ENCODE data around the gene MYO15B. TPM values are rescaled to one million over a fixed set of nuclear protein-coding genes. Genes with fewer than 3 reads are reported as not detected.

The MYO15B gene
- 4.6 and 14.4 TPM in 2 replicates for total RNA-seq
- 0.17 and 0.49 TPM in 2 replicates for polyA plus RNA-seq
- polyA plus RNA-seq (2012), result 0.37 and 0.43 TPM in 2 replicates
- 1.9 TPM in 1 of 2 replicates, not detected in the other for polyA minus RNA-seq (ENCODE audit: low replicate concordance)

- Histone ChIP-seq H3K4me2 (ENCODE audit: extremely low read depth, insufficient read depth, low read length) (no peak within 1 kb of the TSS), H3K27ac (ENCODE audit: insufficient read depth, low read length) (no peak within 1 kb of the TSS), H3K4me3 (replicated peaks in 1 of 4; ENCODE audit: control extremely low read depth in 1 of 4, insufficient read depth in 1 of 4, low read depth in 3 of 4, low read length in 4 of 4) (no peak within 1 kb of the TSS), H3K9ac (ENCODE audit: insufficient read depth, low read length) (no peak within 1 kb of the TSS), H3K36me3 (ENCODE audit: control insufficient read depth, insufficient read depth, low read length) (no peaks in the 10 kb centered on the region), H4K20me1 (ENCODE audit: control insufficient read depth, extremely low read depth, insufficient read depth, low read length) (no peaks in the 10 kb centered on the region), H3K79me2 (ENCODE audit: control insufficient read depth, insufficient read depth, low read length) (no peaks in the 10 kb centered on the region), H2AFZ (ENCODE audit: low read length) (no peak within 1 kb of the TSS), H3K4me1 (ENCODE audit: control insufficient read depth, extremely low read depth, insufficient read depth, low read length) (no peaks in the 10 kb centered on the region), H3K27me3 (ENCODE audit: control insufficient read depth, insufficient read depth, low read length) (peaks cover 27% of the 10 kb centered on the region), H3K9me3 (ENCODE audit: control insufficient read depth, insufficient read depth, low read depth, low read length) (no peaks in the 10 kb centered on the region)
- DNase-seq (ENCODE audit: low read depth in 2 of 2), result no peak
- TF ChIP-seq CTCF (conservative IDR thresholded peaks at IDR 0.05 in 1 of 2, IDR thresholded peaks at IDR 0.05 in 1 of 2; ENCODE audit: low read depth in 1 of 2, low read length in 2 of 2) (peak in 1 of 2 donors; percentile 26), EZH2 (IDR thresholded peaks at IDR 0.05; ENCODE audit: low read length, missing control alignments) (peak; percentile 85)
Measured at GRCh38 chr17:75587675-75588595, at the start of gene MYO15B. Gene MYO15B (plus strand): TSS chr17:75587800. CDS start chr17:75588058, 258 bp downstream.

GRCh38 chr17:75539967-75540729 lies 47.5 kb upstream of the MYO15B start:
- Histone ChIP-seq H3K27ac (ENCODE audit: insufficient read depth, low read length) (no peak overlapping the region), H2AFZ (ENCODE audit: low read length) (no peak overlapping the region), H3K27me3 (ENCODE audit: control insufficient read depth, insufficient read depth, low read length) (peaks cover 6% of the 10 kb centered on the region), H3K9me3 (ENCODE audit: control insufficient read depth, insufficient read depth, low read depth, low read length) (no peaks in the 10 kb centered on the region), H3K4me3 (replicated peaks in 1 of 4; ENCODE audit: control extremely low read depth in 1 of 4, insufficient read depth in 1 of 4, low read depth in 3 of 4, low read length in 4 of 4) (no peak overlapping the region), H3K4me1 (ENCODE audit: control insufficient read depth, extremely low read depth, insufficient read depth, low read length) (no peaks in the 10 kb centered on the region), H3K9ac (ENCODE audit: insufficient read depth, low read length) (no peak overlapping the region), H3K36me3 (ENCODE audit: control insufficient read depth, insufficient read depth, low read length) (no peaks in the 10 kb centered on the region), H3K79me2 (ENCODE audit: control insufficient read depth, insufficient read depth, low read length) (no peaks in the 10 kb centered on the region), H4K20me1 (ENCODE audit: control insufficient read depth, extremely low read depth, insufficient read depth, low read length) (no peaks in the 10 kb centered on the region), H3K4me2 (ENCODE audit: extremely low read depth, insufficient read depth, low read length) (no peak overlapping the region)
- DNase-seq (ENCODE audit: low read depth in 2 of 2), result no peak
- TF ChIP-seq EZH2 (IDR thresholded peaks at IDR 0.05; ENCODE audit: low read length, missing control alignments) (no peak), CTCF (conservative IDR thresholded peaks at IDR 0.05 in 1 of 2, IDR thresholded peaks at IDR 0.05 in 1 of 2; ENCODE audit: low read depth in 1 of 2, low read length in 2 of 2) (no peak)

- Histone ChIP-seq H2AFZ (ENCODE audit: low read length) (no peak overlapping the region), H3K9me3 (ENCODE audit: control insufficient read depth, insufficient read depth, low read depth, low read length) (no peaks in the 10 kb centered on the region), H3K27me3 (ENCODE audit: control insufficient read depth, insufficient read depth, low read length) (peaks cover 6% of the 10 kb centered on the region), H3K4me1 (ENCODE audit: control insufficient read depth, extremely low read depth, insufficient read depth, low read length) (no peaks in the 10 kb centered on the region), H3K4me3 (replicated peaks in 1 of 4; ENCODE audit: control extremely low read depth in 1 of 4, insufficient read depth in 1 of 4, low read depth in 3 of 4, low read length in 4 of 4) (no peak overlapping the region), H3K27ac (ENCODE audit: insufficient read depth, low read length) (no peak overlapping the region), H3K9ac (ENCODE audit: insufficient read depth, low read length) (no peak overlapping the region), H3K79me2 (ENCODE audit: control insufficient read depth, insufficient read depth, low read length) (no peaks in the 10 kb centered on the region), H3K36me3 (ENCODE audit: control insufficient read depth, insufficient read depth, low read length) (no peaks in the 10 kb centered on the region), H3K4me2 (ENCODE audit: extremely low read depth, insufficient read depth, low read length) (no peak overlapping the region), H4K20me1 (ENCODE audit: control insufficient read depth, extremely low read depth, insufficient read depth, low read length) (no peaks in the 10 kb centered on the region)
- TF ChIP-seq CTCF (conservative IDR thresholded peaks at IDR 0.05 in 1 of 2, IDR thresholded peaks at IDR 0.05 in 1 of 2; ENCODE audit: low read depth in 1 of 2, low read length in 2 of 2), result no peak
- no peak for TF ChIP-seq EZH2 (IDR thresholded peaks at IDR 0.05; ENCODE audit: low read length, missing control alignments)
- DNase-seq (ENCODE audit: low read depth in 2 of 2), result no peak
Measured at GRCh38 chr17:75540923-75541503, 46.6 kb upstream of the MYO15B start.
